Panc1 (cell line): ENCODE measurements around the gene POM121. TPM values are rescaled to one million over a fixed set of nuclear protein-coding genes. Genes with fewer than 3 reads are reported as not detected.
"Not testable (repeated sequence)": the region's sequence is repeated elsewhere in the genome, so short reads cannot be mapped to it uniquely, and the experiment has no call there.

Experiments
- ATAC-seq: fragments of 200-7000 bp; cut with Tn5 transposase; 2 replicates; pipeline ENCODE4 v1.9.1; 2020; ENCODE audit warnings: mild to moderate bottlenecking, moderate library complexity
- BruUV-seq: library from RNA; stranded (reverse); fragments of 400-500 nt; replicated peaks from 2 replicates; lab custom pipeline; 2021; lab: Mats Ljungman, UMichigan
- CTCF ChIA-PET: fragments of 300-600 bp; sonication (Branson Sonifier 250); formaldehyde crosslinking; loops from one replicate; lab custom pipeline; 2022; ENCODE audit warnings: antibody characterized with exemption; lab: Charles Lee
- POLR2A ChIA-PET: fragments of 300-600 bp; sonication (Branson Sonifier 250); formaldehyde crosslinking; loops from one replicate; lab custom pipeline; 2022; ENCODE audit warnings: antibody characterized with exemption; lab: Charles Lee
- DNase-seq: peaks from one replicate; pipeline ENCODE4 v3.0.0-alpha.2; 2010; ENCODE audit warnings: low read depth, low spot score
- H3K27ac ChIP-seq: 2 replicates; pipeline ENCODE4 v1.5.1; 2011; ENCODE audit warnings: mild to moderate bottlenecking, low read length, inconsistent platforms
- H3K27me3 ChIP-seq: fragments of 200-500 bp; sonication (Bioruptor generic); 2 replicates; pipeline ENCODE4 v1.6.0; 2014; ENCODE audit warnings: low read length, inconsistent platforms; ENCODE audit not compliant: control insufficient read depth, insufficient read depth
- H3K36me3 ChIP-seq: fragments of 200-500 bp; sonication (Bioruptor generic); 2 replicates; pipeline ENCODE4 v1.5.1; 2014; ENCODE audit warnings: inconsistent platforms, mild to moderate bottlenecking, low read length, moderate library complexity; ENCODE audit not compliant: control insufficient read depth, insufficient read depth
- H3K4me1 ChIP-seq: 2 replicates; pipeline ENCODE4 v1.5.1; 2011; ENCODE audit warnings: inconsistent platforms, mild to moderate bottlenecking, low read length, moderate library complexity; ENCODE audit not compliant: control insufficient read depth, insufficient read depth
- H3K4me3 ChIP-seq, 2 experiments: 2 replicates each; pipeline ENCODE4 v1.5.1; 2011 to 2012; ENCODE audit warnings: low read depth in 2 of 2, low read length in 2 of 2, mild to moderate bottlenecking in 2 of 2, inconsistent platforms in 1 of 2, moderate library complexity in 1 of 2
- H3K9me3 ChIP-seq: fragments of 200-500 bp; sonication (Bioruptor generic); 2 replicates; pipeline ENCODE4 v1.5.1; 2014; ENCODE audit warnings: low read depth, mild to moderate bottlenecking, inconsistent platforms, low read length, moderate library complexity; ENCODE audit not compliant: control insufficient read depth, insufficient read depth
- in situ Hi-C: cut with HindIII; loops from 2 replicates; pipeline ENCODE4 v1.10.0; 2016; ENCODE audit warnings: low sequenced_read_pairs, low pct_unique_long_range_greater_than_20kb
- intact Hi-C: fragments of 100-400 bp; cut with micrococcal nuclease; formaldehyde crosslinking; loops from one replicate; pipeline ENCODE4 v1.10.0; 2022; ENCODE audit not compliant: unreplicated experiment
- total RNA-seq: library from RNA; stranded (reverse); gene quantifications from one replicate; pipeline ENCODE4 v1.2.1, GENCODE V29; 2021; ENCODE audit not compliant: unreplicated experiment

The POM121 gene
- total RNA-seq, 1 experiment from 2014 or later, result 62.4 TPM

GRCh38 chr7:72950432-72950831 lies 25.5 kb downstream of the POM121 start:
- H3K27ac ChIP-seq, in situ Hi-C loops, H3K4me3 ChIP-seq, H3K4me1 ChIP-seq, H3K9me3 ChIP-seq, BruUV-seq, H3K27me3 ChIP-seq, intact Hi-C loops, H3K36me3 ChIP-seq, CTCF ChIA-PET, POLR2A ChIA-PET, ATAC-seq, DNase-seq: not testable (repeated sequence)

DNA sequence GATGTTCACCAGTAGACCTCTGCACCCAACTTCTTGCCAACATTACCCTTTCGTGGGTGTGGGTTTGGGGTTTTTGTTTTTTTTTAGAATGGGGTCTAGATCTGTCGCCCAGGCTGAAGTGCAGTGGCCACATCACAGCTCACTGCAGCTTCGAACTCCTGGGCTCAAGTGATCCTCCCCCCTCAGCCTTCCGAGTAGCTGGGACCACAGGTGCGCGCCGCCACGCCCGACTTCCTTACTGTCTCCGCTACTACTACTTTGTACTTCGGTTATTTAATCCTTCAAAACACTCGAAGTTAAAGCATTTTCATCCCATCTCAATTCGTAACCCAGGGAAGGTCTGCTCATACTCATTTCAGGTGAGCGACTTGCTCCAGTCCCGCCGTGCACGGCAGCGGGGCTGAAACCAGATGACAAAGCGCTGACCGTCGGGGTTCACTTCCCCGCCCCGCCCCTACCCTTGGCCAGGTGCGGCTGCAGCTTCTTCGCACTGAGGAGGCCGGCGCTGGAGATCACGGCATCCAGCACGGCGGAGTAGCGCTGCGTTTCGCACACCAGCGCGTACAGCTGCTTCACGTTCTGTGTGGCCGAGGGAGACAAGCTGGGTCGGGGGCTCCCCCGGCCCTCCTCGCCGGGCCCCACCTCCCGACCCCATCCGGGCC lies 29.1 kb downstream of the POM121 start:
- TSS peak; percentile 94 for BruUV-seq
- H3K4me1 ChIP-seq, H3K9me3 ChIP-seq, H3K27ac ChIP-seq, DNase-seq, POLR2A ChIA-PET, CTCF ChIA-PET, H3K36me3 ChIP-seq, intact Hi-C loops, in situ Hi-C loops, H3K27me3 ChIP-seq: not testable (repeated sequence)
- peak; percentile 66 for ATAC-seq
- peak overlapping the region; percentile 36 to 47 for H3K4me3 ChIP-seq

DNA sequence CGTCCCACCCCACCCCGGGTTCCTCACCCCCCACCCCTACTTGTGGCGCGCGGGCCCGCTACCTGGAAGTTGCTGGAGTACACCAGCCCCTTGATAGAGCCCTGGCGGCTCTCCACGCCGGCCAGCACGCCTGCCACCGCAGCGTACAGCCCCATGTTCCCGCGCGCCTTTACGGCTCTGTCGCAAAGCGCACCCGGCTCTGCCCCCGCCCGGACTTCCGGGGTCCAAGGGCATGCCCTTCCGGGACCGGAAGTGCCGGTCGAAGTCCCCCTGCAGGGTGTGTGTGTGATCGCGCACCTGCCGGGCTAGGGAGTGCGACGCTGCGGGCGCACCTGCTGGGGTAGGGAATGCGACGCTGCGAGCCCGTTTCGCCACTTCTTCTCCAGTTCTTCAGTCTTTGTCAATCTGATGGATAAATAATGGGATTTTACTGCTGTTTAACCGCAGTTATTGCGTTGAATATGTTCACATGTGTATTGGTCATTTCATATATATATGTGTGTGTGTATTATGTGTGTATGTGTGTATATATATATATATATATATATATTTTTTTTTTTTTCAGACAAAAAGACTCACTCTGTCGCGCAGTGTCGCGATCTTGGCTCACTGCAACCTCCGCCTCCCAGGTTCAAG lies 29.8 kb downstream of the POM121 start:
- POLR2A ChIA-PET, H3K9me3 ChIP-seq, H3K27ac ChIP-seq, H3K4me1 ChIP-seq, in situ Hi-C loops, intact Hi-C loops, DNase-seq, H3K27me3 ChIP-seq, H3K36me3 ChIP-seq, CTCF ChIA-PET, BruUV-seq: not testable (repeated sequence)
- H3K4me3 ChIP-seq, result peak overlapping the region; percentile 19 to 37
- peak; percentile 96 for ATAC-seq

DNA sequence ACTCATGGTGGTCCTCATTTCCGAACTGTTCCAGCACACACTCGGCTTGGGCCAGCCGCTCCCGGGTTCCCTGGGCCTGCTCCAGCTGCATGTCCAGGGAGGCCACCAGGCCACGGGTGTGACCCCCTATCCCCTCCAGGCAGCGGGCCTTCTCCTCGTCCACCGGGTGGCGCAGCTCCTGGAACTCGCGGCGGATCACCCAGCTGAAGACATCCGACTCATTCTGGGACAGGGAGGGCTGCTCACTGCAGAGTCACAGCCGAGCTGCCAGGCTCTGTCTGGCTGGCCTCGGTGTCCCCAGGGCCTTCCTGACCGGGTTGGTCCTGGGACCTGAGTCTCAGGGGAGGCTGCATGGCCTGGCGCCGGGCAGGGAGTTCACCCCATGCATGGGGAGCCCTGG lies 35.1 kb downstream of the POM121 start:
- DNase-seq, H3K27me3 ChIP-seq, H3K4me1 ChIP-seq, H3K36me3 ChIP-seq, BruUV-seq, H3K27ac ChIP-seq, CTCF ChIA-PET, POLR2A ChIA-PET, H3K9me3 ChIP-seq, in situ Hi-C loops, intact Hi-C loops, H3K4me3 ChIP-seq: not testable (repeated sequence)
- peak; percentile 54 for ATAC-seq

DNA sequence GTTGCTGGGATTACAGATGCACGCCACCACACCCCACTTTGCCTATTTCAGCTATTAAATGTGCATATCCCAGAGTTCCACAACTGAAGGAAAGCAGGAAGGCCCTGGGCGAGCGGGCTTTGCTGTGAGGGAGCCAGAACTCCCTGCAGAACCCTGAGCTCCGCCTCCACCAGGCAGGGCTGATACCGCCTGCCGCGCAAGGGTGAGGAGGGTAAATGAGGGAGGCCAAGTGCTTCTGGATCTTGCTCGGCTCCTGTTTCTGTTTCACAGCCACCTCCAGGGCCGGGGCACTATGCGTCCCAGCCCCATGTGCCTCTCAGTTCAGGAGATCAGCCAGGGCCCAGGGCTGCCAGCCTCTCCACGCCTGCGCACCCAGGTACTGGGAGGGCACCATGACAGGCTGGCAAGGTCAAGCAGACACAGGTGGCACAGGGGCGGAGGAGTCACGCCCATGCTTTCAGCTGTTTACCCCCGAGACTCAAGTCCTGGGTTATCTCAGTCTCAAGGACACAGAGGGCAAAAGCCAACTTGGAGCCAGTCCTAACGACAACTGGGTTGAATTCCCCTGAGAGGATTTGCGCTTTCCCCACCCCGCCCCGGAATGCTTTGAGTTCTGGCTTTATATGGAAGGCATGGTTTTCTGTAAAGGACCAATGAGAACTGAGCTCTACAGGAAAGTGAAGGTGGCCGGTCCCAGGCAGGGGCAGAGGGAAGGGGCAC lies 35.9 kb downstream of the POM121 start:
- H3K27ac ChIP-seq, H3K4me1 ChIP-seq, CTCF ChIA-PET, H3K9me3 ChIP-seq, intact Hi-C loops, H3K4me3 ChIP-seq, ATAC-seq, BruUV-seq, H3K36me3 ChIP-seq, H3K27me3 ChIP-seq, POLR2A ChIA-PET, DNase-seq, in situ Hi-C loops: not testable (repeated sequence)

DNA sequence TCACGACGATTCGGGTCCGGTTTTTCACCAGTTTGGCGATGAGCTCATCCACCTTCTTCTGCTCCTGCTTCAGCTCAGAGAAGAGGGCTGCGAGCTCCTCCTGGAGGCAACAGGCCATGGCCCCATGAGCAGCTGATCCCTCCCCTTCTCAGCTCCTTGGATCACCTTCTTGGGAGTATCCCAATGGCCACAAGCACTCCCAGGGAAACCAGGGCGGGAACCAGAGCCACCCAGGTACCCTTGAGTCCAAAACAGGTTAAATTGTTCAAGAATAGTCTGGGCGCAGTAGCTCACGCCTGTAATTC lies 36.4 kb downstream of the POM121 start:
- H3K9me3 ChIP-seq, ATAC-seq, H3K36me3 ChIP-seq, DNase-seq, H3K27me3 ChIP-seq, CTCF ChIA-PET, intact Hi-C loops, H3K27ac ChIP-seq, H3K4me1 ChIP-seq, BruUV-seq, H3K4me3 ChIP-seq, in situ Hi-C loops, POLR2A ChIA-PET: not testable (repeated sequence)

DNA sequence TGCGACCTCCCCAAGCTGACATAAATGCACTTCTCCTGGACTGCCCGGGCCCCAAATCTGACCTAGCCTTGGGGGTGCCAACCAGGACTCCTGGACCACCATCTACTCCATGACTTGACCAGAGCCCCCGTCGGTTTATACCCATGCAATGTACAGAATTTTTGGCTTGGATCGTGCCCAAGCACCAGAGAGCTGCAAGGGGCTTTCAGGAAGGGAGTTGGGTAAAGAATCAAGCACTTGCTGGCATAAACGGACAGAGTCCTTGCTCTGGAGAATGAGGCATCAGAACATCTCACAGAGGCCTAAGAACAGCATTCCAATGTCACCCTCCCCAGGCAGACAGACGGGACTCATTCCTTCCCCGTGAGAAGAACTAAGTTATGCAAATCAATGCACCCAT lies 38.2 kb downstream of the POM121 start:
- H3K9me3 ChIP-seq, BruUV-seq, H3K27ac ChIP-seq, H3K4me3 ChIP-seq, H3K36me3 ChIP-seq, H3K4me1 ChIP-seq, DNase-seq, H3K27me3 ChIP-seq, ATAC-seq, in situ Hi-C loops, CTCF ChIA-PET, intact Hi-C loops, POLR2A ChIA-PET: not testable (repeated sequence)
